Measurements from ENCODE around the gene USP15. TPM values are rescaled to one million over a fixed set of nuclear protein-coding genes. Genes with fewer than 3 reads are reported as not detected.

The USP15 gene
- polyA plus RNA-seq, 3 donors = 19.2 to 27.7 (median 26.4) TPM

DNA sequence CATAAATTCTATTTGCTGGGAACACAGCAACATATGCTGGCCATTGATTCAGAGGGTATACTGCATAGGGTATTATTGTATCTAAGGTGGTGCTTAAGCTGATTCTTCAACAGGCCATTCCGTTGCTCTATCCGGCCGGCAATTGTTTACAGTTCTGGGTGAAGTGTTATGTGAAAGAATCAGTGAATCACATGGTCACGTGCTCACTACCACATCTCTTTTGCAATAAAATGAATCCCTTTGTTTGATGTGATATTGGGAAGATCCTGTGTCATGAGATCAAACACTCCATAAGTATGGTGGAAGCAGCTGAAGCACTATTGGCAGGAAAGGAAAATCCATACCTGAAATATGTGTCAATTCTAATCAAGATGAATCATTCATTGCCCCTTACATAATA lies 7.6 kb upstream of the USP15 start:
- 86 to 92% (median 90%) methylated on average over 4 of the region's 4 CpGs for WGBS, 3 donors

DNA sequence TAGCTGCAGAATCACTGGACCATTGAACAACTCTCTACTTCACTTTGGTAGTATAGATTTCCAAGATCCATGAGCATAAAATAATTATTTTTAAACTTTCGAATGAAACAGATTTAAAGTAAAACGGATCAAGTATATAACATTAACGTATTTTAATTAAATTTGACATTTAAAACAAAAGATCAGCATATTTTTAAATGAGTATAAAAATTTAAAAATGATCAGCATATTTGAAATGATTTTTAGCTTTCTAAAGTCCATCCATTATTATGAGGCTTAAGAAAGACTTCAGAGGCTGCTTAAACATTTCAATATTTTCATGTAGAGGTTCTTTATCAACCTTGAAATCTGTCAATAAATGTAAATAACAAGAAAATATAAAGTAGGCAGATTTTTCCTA lies 5.2 kb upstream of the USP15 start:
- no peak overlapping the region for H3K27ac ChIP-seq (ENCODE audit: low read depth, low read length)
- WGBS, 3 donors = 95 to 98% (median 96%) methylated on average over 3 of the region's 3 CpGs

More for the DNA sequence above, 7.6 kb upstream of the USP15 start:
- H3K27ac ChIP-seq (ENCODE audit: low read depth, low read length) = no peak overlapping the region

- no peak overlapping the region for H3K27ac ChIP-seq (ENCODE audit: low read depth, low read length)
- WGBS, 3 donors = 21 to 49% (median 46%) methylated on average over 8 of the region's 8 CpGs
Observed at GRCh38 chr12:62256408-62257096, 3.7 kb upstream of the USP15 start.

DNA sequence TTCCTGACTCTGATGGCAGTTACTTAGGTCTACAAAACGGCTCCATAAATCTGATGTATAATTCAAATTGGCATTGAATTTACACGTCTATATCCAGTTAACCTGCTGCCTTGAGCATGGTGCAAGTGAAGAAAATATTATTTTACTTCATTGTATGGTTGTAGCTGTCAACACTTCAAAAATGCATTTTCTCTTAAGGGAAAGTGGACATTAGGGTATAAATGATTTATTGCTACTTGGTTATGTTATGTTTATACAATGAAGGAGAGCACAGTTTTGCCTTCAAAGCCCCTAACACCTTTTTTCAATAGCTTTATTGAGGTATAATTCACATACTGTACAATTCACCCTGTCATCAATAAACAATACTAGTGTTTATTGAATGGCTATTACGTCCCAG lies 2.0 kb upstream of the USP15 start:
- no peak overlapping the region for H3K27ac ChIP-seq (ENCODE audit: low read depth, low read length)
- WGBS, 3 donors = 79 to 91% (median 86%) methylated on average over 3 of the region's 3 CpGs

- H3K27ac ChIP-seq (ENCODE audit: low read depth, low read length) = no peak overlapping the region
- WGBS, 3 donors = 16 to 31% (median 24%) methylated on average over 10 of the region's 10 CpGs
Observed at GRCh38 chr12:62258941-62259630, 1.1 kb upstream of the USP15 start.

GRCh38 chr12:62259631-62259992 lies 592 bp upstream of the USP15 start:
- H3K27ac ChIP-seq (ENCODE audit: low read depth, low read length) = peak overlapping the region; percentile 61
- 0% methylated on average over 15 of the region's 15 CpGs for WGBS, 3 donors

DNA sequence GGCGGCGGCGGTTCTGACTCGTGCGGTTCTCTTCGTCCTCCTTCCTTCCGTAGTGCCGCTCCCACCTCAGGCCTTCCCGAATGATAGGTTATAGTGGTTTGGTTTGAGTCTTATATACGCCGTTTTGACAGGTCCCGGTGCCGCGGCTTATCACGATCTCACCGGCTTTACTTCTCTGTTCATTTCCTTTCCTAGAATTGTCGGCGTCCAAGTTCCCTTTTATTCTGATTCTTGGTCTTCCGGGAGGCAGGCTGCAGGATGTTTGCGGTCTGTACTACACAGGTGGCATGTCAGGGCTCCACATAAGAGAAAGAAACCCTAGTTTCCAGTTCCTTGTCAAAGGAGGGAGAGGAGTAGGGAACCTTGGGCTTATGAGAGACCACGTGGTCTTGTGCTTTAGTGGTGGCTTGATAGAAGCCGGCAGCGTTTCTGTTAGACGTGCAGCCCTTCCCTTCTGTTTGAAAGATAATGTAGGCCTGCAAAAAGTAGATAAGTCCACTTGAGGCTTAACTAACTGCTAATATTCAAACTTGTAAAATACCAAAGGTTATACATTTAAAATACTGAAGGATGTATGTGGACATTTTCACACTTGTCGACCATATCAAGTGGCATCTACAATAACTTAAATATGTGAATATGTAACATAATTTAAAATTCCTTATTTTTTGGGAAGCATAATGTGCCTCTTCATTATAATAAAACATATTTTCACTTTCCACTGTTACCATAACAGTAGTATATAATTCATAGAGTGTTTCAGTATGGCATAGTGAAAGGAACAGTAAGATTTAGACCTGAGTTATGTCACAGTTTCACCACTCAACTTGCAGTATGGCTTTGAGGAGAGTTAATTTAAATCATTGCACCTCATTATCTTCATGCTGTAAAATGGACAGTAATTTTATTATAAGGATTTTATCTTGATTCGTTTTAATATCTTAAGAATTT lies 804 bp downstream of the USP15 start:
- H3K27ac ChIP-seq (ENCODE audit: low read depth, low read length) = peak overlapping the region; percentile 94
- 2% methylated on average over 26 of the region's 26 CpGs for WGBS, 3 donors

DNA sequence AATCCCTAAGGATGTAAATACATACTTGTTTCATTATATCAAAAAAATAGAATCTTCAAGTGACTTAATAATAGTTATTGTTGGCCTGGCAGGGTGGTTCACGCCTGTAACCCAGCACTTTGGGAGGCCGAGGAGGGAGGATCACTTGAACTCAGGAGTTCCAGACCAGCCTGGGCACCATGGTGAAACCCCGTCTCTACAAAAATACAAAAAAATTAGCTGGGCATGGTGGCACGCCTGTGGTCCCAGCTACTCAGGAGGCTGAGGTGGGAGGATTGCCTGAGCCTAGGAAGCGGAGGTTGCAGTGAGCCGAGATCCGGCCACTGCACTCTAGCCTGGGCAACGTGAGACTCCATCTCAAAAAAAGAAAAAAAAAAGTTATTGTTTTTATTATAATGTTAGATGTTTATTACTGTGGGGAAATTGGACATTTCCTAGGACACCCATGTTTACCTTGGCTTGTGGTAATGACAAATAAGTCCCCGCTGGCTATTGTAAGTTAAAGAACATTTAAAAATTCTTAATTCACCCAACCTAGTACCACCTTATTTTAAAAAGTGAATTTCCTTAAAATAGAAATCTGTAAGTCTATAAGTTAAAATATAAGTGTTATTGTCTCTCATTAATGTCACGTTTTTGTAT lies 1.8 kb downstream of the USP15 start:
- H3K27ac ChIP-seq (ENCODE audit: low read depth, low read length) = no peak overlapping the region
- 78 to 84% (median 82%) methylated on average over 10 of the region's 10 CpGs for WGBS, 3 donors

GRCh38 chr12:62263232-62263631 lies 3.0 kb downstream of the USP15 start:
- H3K27ac ChIP-seq (ENCODE audit: low read depth, low read length) = no peak overlapping the region
- 64 to 70% (median 64%) methylated on average over 2 of the region's 2 CpGs for WGBS, 3 donors

DNA sequence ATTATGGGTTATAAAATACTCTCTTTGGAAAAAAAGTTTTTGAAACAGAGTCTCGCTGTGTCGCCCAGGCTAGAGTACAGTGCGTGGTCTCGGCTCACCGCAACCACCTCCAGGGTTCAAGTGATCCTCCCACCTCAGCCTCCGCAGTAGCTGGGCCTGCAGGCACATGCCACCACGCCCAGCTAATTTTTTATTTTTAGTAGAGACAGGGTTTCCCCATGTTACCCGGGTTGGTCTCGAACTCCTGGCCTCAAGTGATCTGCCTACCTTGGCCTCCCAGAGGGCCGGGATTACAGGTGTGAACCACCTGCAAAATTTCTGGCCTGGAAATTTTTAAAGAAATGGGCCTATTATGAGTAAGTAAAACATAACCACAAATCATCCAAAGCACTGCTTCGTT lies 3.8 kb downstream of the USP15 start:
- H3K27ac ChIP-seq (ENCODE audit: low read depth, low read length) = no peak overlapping the region
- WGBS, 3 donors = 79 to 90% (median 88%) methylated on average over 11 of the region's 11 CpGs

DNA sequence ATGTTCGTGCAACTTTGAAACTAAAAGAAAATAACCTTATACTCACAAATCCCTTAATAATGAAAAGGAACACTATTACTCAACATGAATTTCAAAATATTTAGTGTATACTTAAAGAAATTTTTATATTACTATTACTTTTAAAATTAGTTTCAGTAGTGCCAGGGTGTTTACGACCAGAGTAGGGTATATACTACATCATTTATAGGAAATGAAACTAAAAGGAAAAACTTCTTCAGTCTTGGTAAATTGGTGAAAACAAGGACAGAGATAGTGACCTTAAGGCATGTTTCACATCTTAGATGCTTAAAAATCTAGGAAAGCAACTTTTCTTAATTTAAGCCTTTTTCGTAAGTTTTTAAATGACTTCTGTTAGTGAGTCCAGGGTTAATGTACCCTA lies 4.5 kb downstream of the USP15 start:
- 68 to 83% (median 70%) methylated on average over 3 of the region's 3 CpGs for WGBS, 3 donors
- no peak overlapping the region for H3K27ac ChIP-seq (ENCODE audit: low read depth, low read length)

DNA sequence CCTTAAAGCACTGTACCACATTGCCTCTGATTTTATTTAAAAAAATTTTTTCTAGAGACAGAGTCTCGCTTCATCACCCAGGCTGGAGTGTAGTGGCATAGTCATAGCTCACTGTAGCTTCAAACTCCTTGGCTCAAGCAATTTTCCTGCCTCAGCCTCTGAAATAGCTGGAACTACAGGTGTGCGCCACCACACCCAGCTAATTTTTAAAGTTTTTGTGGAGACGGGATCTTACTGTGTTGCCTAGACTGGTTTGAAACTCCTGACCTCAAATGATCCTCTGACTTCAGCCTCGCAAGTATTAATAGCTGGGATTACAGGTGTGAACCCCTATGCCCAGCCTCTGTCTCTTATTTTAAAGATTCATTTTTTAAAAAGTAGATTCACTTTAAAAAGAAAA lies 5.3 kb downstream of the USP15 start:
- H3K27ac ChIP-seq (ENCODE audit: low read depth, low read length) = no peak overlapping the region

GRCh38 chr12:62267026-62267425 lies 6.8 kb downstream of the USP15 start:
- no peak overlapping the region for H3K27ac ChIP-seq (ENCODE audit: low read depth, low read length)
- 65 to 94% (median 92%) methylated on average over 2 of the region's 2 CpGs for WGBS, 3 donors

More for the DNA sequence above, 5.3 kb downstream of the USP15 start:
- 96 to 97% (median 96%) methylated on average over 4 of the region's 4 CpGs for WGBS, 3 donors

DNA sequence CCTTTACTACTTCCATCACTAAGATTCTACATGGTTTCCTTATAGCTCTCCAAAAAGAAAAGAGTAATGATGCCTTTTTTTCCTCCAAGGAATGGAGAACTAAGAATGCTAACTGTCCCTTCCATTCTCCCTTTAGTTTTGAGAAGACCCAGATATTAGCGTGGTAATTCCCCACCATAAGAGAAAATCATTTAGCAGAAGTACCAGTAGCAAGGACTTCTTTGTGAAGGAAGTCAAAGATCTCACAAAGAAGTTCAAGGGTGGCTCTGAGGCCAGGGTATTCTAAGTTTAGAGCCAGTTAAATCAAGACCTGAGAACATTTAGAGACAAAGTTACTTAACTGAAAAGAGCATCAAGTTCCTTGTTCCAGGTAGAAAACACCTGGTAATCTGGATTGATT lies 7.3 kb downstream of the USP15 start:
- H3K27ac ChIP-seq (ENCODE audit: low read depth, low read length) = no peak overlapping the region
- WGBS, 3 donors = 56 to 60% (median 59%) methylated on average over 1 of the region's 1 CpG

DNA sequence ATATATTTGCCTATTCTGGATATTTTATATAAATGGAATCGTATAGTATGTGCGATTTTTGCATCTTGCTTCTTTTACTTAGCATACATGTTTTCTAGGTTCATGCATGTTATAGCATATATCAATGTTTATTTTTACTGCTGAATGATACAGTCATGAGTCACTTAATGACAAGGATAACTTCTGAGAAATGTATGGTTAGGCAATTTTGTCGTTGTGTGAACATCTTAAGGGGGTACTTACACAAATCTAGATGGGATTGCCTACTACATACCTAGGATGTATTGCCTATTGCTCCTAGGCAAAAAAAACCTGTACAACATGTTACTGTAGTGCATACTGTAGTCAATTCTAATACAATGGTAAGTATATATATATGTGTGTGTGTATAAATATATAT lies 8.8 kb downstream of the USP15 start:
- no peak overlapping the region for H3K27ac ChIP-seq (ENCODE audit: low read depth, low read length)
- WGBS, 3 donors = 81 to 86% (median 83%) methylated on average over 3 of the region's 3 CpGs

GRCh38 chr12:62269464-62270228 lies 9.4 kb downstream of the USP15 start:
- 82 to 92% (median 87%) methylated on average over 3 of the region's 3 CpGs for WGBS, 3 donors
- no peak overlapping the region for H3K27ac ChIP-seq (ENCODE audit: low read depth, low read length)

DNA sequence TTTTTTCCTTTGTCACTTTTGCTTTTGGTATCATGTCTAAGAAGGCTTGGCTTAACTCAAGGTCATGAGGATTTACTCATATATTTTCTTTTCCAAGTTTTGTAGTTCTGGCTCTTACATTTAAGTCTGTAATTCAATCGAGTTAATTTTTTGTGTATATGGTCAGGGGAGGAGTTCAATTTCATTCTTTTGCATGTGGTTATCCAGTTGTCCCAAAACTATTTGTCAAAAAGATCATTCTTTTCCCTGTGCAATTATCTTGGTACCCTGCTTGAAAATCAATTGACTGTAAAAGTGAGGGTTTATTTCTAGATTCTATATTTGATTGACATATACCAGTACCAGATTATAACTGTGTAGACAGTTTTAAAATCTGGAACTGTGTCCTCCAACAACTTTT lies 10.2 kb downstream of the USP15 start:
- H3K27ac ChIP-seq (ENCODE audit: low read depth, low read length) = no peak overlapping the region
- WGBS, 3 donors = 33 to 59% (median 44%) methylated on average over 1 of the region's 1 CpG

GRCh38 chr12:62270872-62271271 lies 10.7 kb downstream of the USP15 start:
- no peak overlapping the region for H3K27ac ChIP-seq (ENCODE audit: low read depth, low read length)
- 53 to 68% (median 67%) methylated on average over 4 of the region's 4 CpGs for WGBS, 3 donors
